HCT116 (cell line): ENCODE results near the gene ZBTB5. TPM values are rescaled to one million over a fixed set of nuclear protein-coding genes. Genes with fewer than 3 reads are reported as not detected.

Experiments used
- ATAC-seq: fragments of 200-7000 bp; cut with Tn5 transposase; 2 replicates; pipeline ENCODE4 v1.9.1; 2020; ENCODE audit warnings: mild to moderate bottlenecking, moderate library complexity
- BruUV-seq: library from RNA; stranded (reverse); fragments of 400-500 nt; replicated peaks from 2 replicates; lab custom pipeline; 2021; lab: Mats Ljungman, UMichigan
- CTCF ChIA-PET: fragments of 300-600 bp; sonication (Branson Sonifier 250); formaldehyde crosslinking; loops from one replicate; lab custom pipeline; 2021; ENCODE audit warnings: antibody characterized with exemption; lab: Charles Lee
- POLR2A ChIA-PET: fragments of 300-600, 350-600 bp; sonication (Branson Sonifier 250); formaldehyde crosslinking; loops from one replicate; lab custom pipeline; 2021; ENCODE audit warnings: antibody characterized with exemption; lab: Charles Lee
- RAD21 ChIA-PET, 2 experiments: fragments of 300-600 bp; sonication (Branson Sonifier 250); formaldehyde crosslinking; loops; one replicate each; lab custom pipeline; 2023; ENCODE audit warnings: low total read pairs in 2 of 2; ENCODE audit not compliant: uncharacterized antibody in 2 of 2, unreplicated experiment in 2 of 2, low non-redundant PET in 1 of 2; lab: Charles Lee
- DNase-seq: peaks from one replicate; pipeline ENCODE4 v3.0.0-alpha.2; 2010; ENCODE audit warnings: low read depth, low spot score
- H2AFZ ChIP-seq: fragments of 200-600 bp; shearing (Covaris generic), sonication (generic); 2 replicates; pipeline ENCODE4 v1.6.1; 2017; ENCODE audit warnings: low read depth, mixed run types, mixed read lengths, antibody characterized with exemption, low read length; ENCODE audit not compliant: poor library complexity, severe bottlenecking
- H3K27ac ChIP-seq: 2 replicates; pipeline ENCODE4 v1.5.1; 2012; ENCODE audit warnings: low read depth, low read length
- H3K27me3 ChIP-seq: fragments of 200-600 bp; sonication (generic); 2 replicates; pipeline ENCODE4 v1.6.1; 2016; ENCODE audit warnings: mixed run types, low read length, mixed read lengths; ENCODE audit not compliant: insufficient read depth
- H3K36me3 ChIP-seq, 2 experiments: fragments of 200-500 bp in 1 of 2; fragments of 200-600 bp in 1 of 2; sonication (Bioruptor generic) in 1 of 2; sonication (generic) in 1 of 2; 2 replicates each; pipeline versions ENCODE4 v1.5.1 to v1.6.1; 2014 to 2016; ENCODE audit warnings: low read length in 2 of 2, inconsistent platforms in 1 of 2, mixed read lengths in 1 of 2, mixed run types in 1 of 2; ENCODE audit not compliant: insufficient read depth in 2 of 2, control insufficient read depth in 1 of 2
- H3K4me1 ChIP-seq, 2 experiments: fragments of 200-600 bp in 1 of 2; sonication (generic) in 1 of 2; 2 replicates each; pipeline versions ENCODE4 v1.5.1 to v1.6.1; 2012 to 2017; ENCODE audit warnings: low read length in 2 of 2, inconsistent platforms in 1 of 2, mild to moderate bottlenecking in 1 of 2, mixed read lengths in 1 of 2, mixed run types in 1 of 2, moderate library complexity in 1 of 2; ENCODE audit not compliant: insufficient read depth in 2 of 2, control insufficient read depth in 1 of 2
- H3K4me2 ChIP-seq: fragments of 200-600 bp; sonication (generic); 2 replicates; pipeline ENCODE4 v1.6.1; 2017; ENCODE audit warnings: mixed run types, low read length, mixed read lengths
- H3K4me3 ChIP-seq, 2 experiments: fragments of 200-600 bp in 1 of 2; sonication (generic) in 1 of 2; replicated peaks in 1 of 2; 2 replicates each; pipeline ENCODE4 v1.5.1; 2011 to 2016; ENCODE audit warnings: low read length in 2 of 2, control low read depth in 1 of 2, low read depth in 1 of 2, mild to moderate bottlenecking in 1 of 2, mixed read lengths in 1 of 2, mixed run types in 1 of 2
- H3K79me2 ChIP-seq: fragments of 200-600 bp; sonication (generic); 2 replicates; pipeline ENCODE4 v1.6.1; 2017; ENCODE audit warnings: mild to moderate bottlenecking, mixed run types, low read length, moderate library complexity, mixed read lengths; ENCODE audit not compliant: insufficient read depth
- H3K9ac ChIP-seq: fragments of 200-600 bp; sonication (generic); 2 replicates; pipeline ENCODE4 v1.6.1; 2016; ENCODE audit warnings: low read length, mixed read lengths
- H3K9me2 ChIP-seq: fragments of 200-600 bp; sonication (generic), shearing (Covaris generic); 2 replicates; pipeline ENCODE4 v1.6.1; 2017; ENCODE audit warnings: mixed run types, mild to moderate bottlenecking, moderate library complexity; ENCODE audit not compliant: insufficient read depth
- H3K9me3 ChIP-seq, 2 experiments: fragments of 200-500 bp in 1 of 2; fragments of 200-600 bp in 1 of 2; sonication (Bioruptor generic) in 1 of 2; sonication (generic) in 1 of 2; 2 replicates each; pipeline ENCODE4 v1.6.1; 2014 to 2017; ENCODE audit warnings: low read length in 2 of 2, mixed read lengths in 2 of 2, inconsistent platforms in 1 of 2, low read depth in 1 of 2, mild to moderate bottlenecking in 1 of 2, mixed run types in 1 of 2, moderate library complexity in 1 of 2; ENCODE audit not compliant: control insufficient read depth in 1 of 2, insufficient read depth in 1 of 2
- H4K20me1 ChIP-seq: fragments of 200-600 bp; sonication (generic), shearing (Covaris generic); 2 replicates; pipeline ENCODE4 v1.6.1; 2017; ENCODE audit warnings: mixed run types, mild to moderate bottlenecking, moderate library complexity; ENCODE audit not compliant: insufficient read depth
- ATF3 ChIP-seq: IDR thresholded peaks from 2 replicates; pipeline ENCODE4 v1.6.1; 2012
- CBX3 ChIP-seq: IDR thresholded peaks from 2 replicates; pipeline ENCODE4 v1.6.1; 2012; ENCODE audit warnings: low read depth
- CEBPB ChIP-seq: IDR thresholded peaks from 2 replicates; pipeline ENCODE4 v1.6.1; 2012; ENCODE audit warnings: low read depth
- CTCF ChIP-seq, 3 experiments: fragments of 200-600 bp in 1 of 3; sonication (generic) in 1 of 3; IDR thresholded peaks in 2 of 3; conservative IDR thresholded peaks in 1 of 3; 2 replicates each; pipeline ENCODE4 v1.5.1; 2012 to 2017; ENCODE audit warnings: low read depth in 2 of 3, low read length in 2 of 3, antibody characterized with exemption in 1 of 3, borderline replicate concordance in 1 of 3, control low read depth in 1 of 3, mild to moderate bottlenecking in 1 of 3, mixed read lengths in 1 of 3, mixed run types in 1 of 3, moderate library complexity in 1 of 3; ENCODE audit not compliant: insufficient read depth in 1 of 3
- EGR1 ChIP-seq: IDR thresholded peaks from 2 replicates; pipeline ENCODE4 v1.6.1; 2012; ENCODE audit warnings: low read depth
- ELF1 ChIP-seq: IDR thresholded peaks from 2 replicates; pipeline ENCODE4 v1.6.1; 2012; ENCODE audit warnings: low read depth, borderline replicate concordance
- EZH2 ChIP-seq: fragments of 200-600 bp; sonication (generic); IDR thresholded peaks from 2 replicates; pipeline ENCODE4 v1.6.1; 2017; ENCODE audit warnings: antibody characterized with exemption, mixed run types
- EZH2phosphoT487 ChIP-seq: fragments of 200-600 bp; IDR thresholded peaks from 2 replicates; pipeline ENCODE4 v1.6.1; 2018; ENCODE audit warnings: antibody characterized with exemption, borderline replicate concordance
- FOSL1 ChIP-seq: IDR thresholded peaks from 2 replicates; pipeline ENCODE4 v1.6.1; 2012; ENCODE audit warnings: low read depth
- JUND ChIP-seq: IDR thresholded peaks from 2 replicates; pipeline ENCODE4 v1.6.1; 2012
- MAX ChIP-seq: IDR thresholded peaks from 2 replicates; pipeline ENCODE4 v1.6.1; 2012
- POLR2A ChIP-seq: IDR thresholded peaks from 2 replicates; pipeline ENCODE4 v1.7.0; 2011; ENCODE audit warnings: borderline replicate concordance; ENCODE audit not compliant: insufficient read depth, insufficient read length; ENCODE audit errors: extremely low read depth
- REST ChIP-seq: IDR thresholded peaks from 2 replicates; pipeline ENCODE4 v1.6.1; 2012; ENCODE audit warnings: low read depth
- SIN3A ChIP-seq: IDR thresholded peaks from 2 replicates; pipeline ENCODE4 v1.6.1; 2012; ENCODE audit warnings: low read depth
- SRF ChIP-seq: IDR thresholded peaks from 2 replicates; pipeline ENCODE4 v1.6.1; 2012; ENCODE audit warnings: low read depth
- TCF7L2 ChIP-seq: IDR thresholded peaks from 2 replicates; pipeline ENCODE4 v1.7.0; 2011; ENCODE audit warnings: borderline replicate concordance, inconsistent platforms; ENCODE audit not compliant: insufficient read depth, insufficient read length; ENCODE audit errors: extremely low read depth
- ZBTB33 ChIP-seq: IDR thresholded peaks from 2 replicates; pipeline ENCODE4 v1.6.1; 2011; ENCODE audit warnings: mild to moderate bottlenecking, low read length, moderate library complexity; ENCODE audit not compliant: insufficient replicate concordance; ENCODE audit errors: extremely low read depth
- ZNF274 ChIP-seq: fragments of 200-500 bp; sonication (Bioruptor generic); IDR thresholded peaks from 2 replicates; pipeline ENCODE4 v1.6.1; 2014; ENCODE audit warnings: mild to moderate bottlenecking, low read depth, low read length, inconsistent platforms
- intact Hi-C: fragments of 100-400 bp; cut with micrococcal nuclease; formaldehyde crosslinking; loops from 2 replicates; pipeline ENCODE4 v1.10.0; 2022
- total RNA-seq: library from RNA; stranded (reverse); gene quantifications from one replicate; pipeline ENCODE4 v1.2.1, GENCODE V29; 2021; ENCODE audit not compliant: unreplicated experiment

The ZBTB5 gene
- total RNA-seq, 1 experiment from 2014 or later, result 22.3 TPM

- peaks cover 11 to 44% of the 10 kb centered on the region in 2 experiments for H3K4me1 ChIP-seq
- H3K9ac ChIP-seq, result no peak overlapping the region
- POLR2A ChIA-PET, result interaction anchor here (0.6 kb wide), 1 partner anchor 34 kb away, joined by 3 read pairs; no protein-coding TSS in a partner anchor
- no peak overlapping the region for H3K27ac ChIP-seq
- H3K4me2 ChIP-seq, result no peak overlapping the region
- RAD21 ChIA-PET, result no interaction called here
- peaks cover 99% of the 10 kb centered on the region for H3K79me2 ChIP-seq
- no peaks in the 10 kb centered on the region for H3K9me3 ChIP-seq
- CTCF ChIA-PET, result no interaction called here
- no peaks in the 10 kb centered on the region for H3K27me3 ChIP-seq
- DNase-seq (no peak), ATAC-seq (no peak)
- intact Hi-C loops, result no loop called here
- peaks cover 27% of the 10 kb centered on the region; the same call in 1 of the 2 replicates for H4K20me1 ChIP-seq
- no peaks in the 10 kb centered on the region; a peak in 1 of 4 replicates for H3K36me3 ChIP-seq
- BruUV-seq, result no TSS peak
- H3K9me2 ChIP-seq, result no peaks in the 10 kb centered on the region
- no peak overlapping the region for H3K4me3 ChIP-seq
- TF ChIP-seq MAX (no peak), EZH2 (no peak), ELF1 (no peak), TCF7L2 (no peak), FOSL1 (no peak), JUND (no peak), CEBPB (no peak), ZNF274 (no peak), POLR2A (no peak), SIN3A (no peak), REST (no peak), SRF (no peak), CBX3 (no peak), EZH2phosphoT487 (no peak), CTCF (IDR thresholded peaks at IDR 0.05 in 2 of 3, conservative IDR thresholded peaks at IDR 0.05 in 1 of 3; ENCODE audit: borderline replicate concordance in 1 of 3, insufficient read depth in 1 of 3, low read depth in 2 of 3, low read length in 2 of 3) (no peak), ZBTB33 (no peak), EGR1 (no peak), ATF3 (no peak)
- H2AFZ ChIP-seq, result no peak overlapping the region
Observed at GRCh38 chr9:37456817-37457216, 8.4 kb downstream of the ZBTB5 start.
